ENCODE data around the gene TBL1XR1. TPM values are rescaled to one million over a fixed set of nuclear protein-coding genes. Genes with fewer than 3 reads are reported as not detected.

Gene TBL1XR1
- total and polyA plus RNA-seq, 2 of the 8 experiments (the other 6 are each of a cell fraction or from before 2014, with no cell fraction given) = 28.1 to 147 TPM

- CTCF ChIA-PET (ENCODE audit: partially characterized antibody) = no interaction called here
- Histone ChIP-seq H3K4me3 (ENCODE audit: extremely low read depth in 1 of 4, insufficient read depth in 2 of 4, low read depth in 3 of 4, low read length in 4 of 4) (no peak overlapping the region), H3K4me1 (replicated peaks in 1 of 4; ENCODE audit: control insufficient read depth in 3 of 4, insufficient read depth in 4 of 4, low read length in 3 of 4) (peaks cover 3 to 32% (median 16%) of the 10 kb centered on the region in 4 experiments), H2AK5ac (ENCODE audit: low read depth, low read length) (no peak overlapping the region), H3K56ac (replicated peaks; ENCODE audit: insufficient read length, low read depth, low read length) (no peak overlapping the region), H3K14ac (ENCODE audit: insufficient read length) (no peak overlapping the region), H3K79me2 (ENCODE audit: control insufficient read depth in 1 of 2, insufficient read depth in 2 of 2, low read length in 2 of 2) (peaks cover 6 to 100% of the 10 kb centered on the region in 2 experiments; a peak in 3 of 4 replicates), H3K9ac (replicated peaks in 1 of 4; ENCODE audit: extremely low read depth in 1 of 4, low read depth in 3 of 4, low read length in 3 of 4) (no peak overlapping the region; a peak in 1 of 7 replicates), H3K9me3 (ENCODE audit: insufficient read depth in 2 of 2, low read depth in 1 of 2, low read length in 1 of 2) (no peaks in the 10 kb centered on the region), H4K5ac (ENCODE audit: insufficient read length, low read depth, low read length) (no peak overlapping the region), H3K18ac (ENCODE audit: extremely low read depth, low read length) (no peak overlapping the region), H3K79me1 (ENCODE audit: low read depth, low read length) (peaks cover 5% of the 10 kb centered on the region; the same call in 1 of the 2 replicates), H2AFZ (ENCODE audit: low read length) (no peak overlapping the region), H2BK20ac (ENCODE audit: low read length) (no peak overlapping the region), H2BK15ac (ENCODE audit: low read length) (no peak overlapping the region), H3K4ac (replicated peaks; ENCODE audit: insufficient read length, low read depth, low read length) (no peak overlapping the region), H4K20me1 (replicated peaks in 1 of 2; ENCODE audit: control insufficient read depth in 1 of 2, insufficient read depth in 2 of 2, low read length in 2 of 2) (peaks cover 19 to 25% of the 10 kb centered on the region in 2 experiments), H3K4me2 (ENCODE audit: insufficient read depth in 1 of 2, low read depth in 2 of 2, low read length in 2 of 2) (no peak overlapping the region), H4K91ac (replicated peaks; ENCODE audit: insufficient read length, low read length) (no peak overlapping the region), H3K27me3 (replicated peaks in 1 of 4; ENCODE audit: control insufficient read depth in 3 of 4, extremely low read depth in 1 of 4, insufficient read depth in 3 of 4, low read length in 3 of 4) (no peaks in the 10 kb centered on the region), H4K8ac (ENCODE audit: extremely low read depth, insufficient read depth, low read length) (no peak overlapping the region), H2BK120ac (replicated peaks; ENCODE audit: low read depth, low read length) (no peak overlapping the region), H2BK12ac (ENCODE audit: low read depth, low read length) (no peak overlapping the region), H3K23ac (ENCODE audit: insufficient read length) (no peak overlapping the region), H3K36me3 (ENCODE audit: control insufficient read depth in 2 of 4, insufficient read depth in 4 of 4, low read length in 3 of 4) (no peaks in the 10 kb centered on the region), H3K27ac (ENCODE audit: low read depth, low read length) (no peak overlapping the region), H2BK5ac (ENCODE audit: low read depth, low read length) (no peak overlapping the region), H3K23me2 (ENCODE audit: low read depth, low read length) (no peaks in the 10 kb centered on the region)
- WGBS, 2 experiments (ENCODE audit: extremely low coverage in 1 of 2, insufficient coverage in 1 of 2, insufficient read length in 1 of 2, insufficient replicate concordance in 2 of 2, low coverage in 1 of 2, low lambda C conversion rate in 2 of 2, missing lambda C conversion rate in 1 of 2) = 76% methylated on average over 7 of the region's 7 CpGs; no CpG with 5 or more reads in 1 of the 2 experiments
- no peak for DNase-seq (ENCODE audit: low read depth in 1 of 2, low spot score in 2 of 2)
- POLR2A ChIA-PET (ENCODE audit: partially characterized antibody) = interaction anchor here (1.0 to 1.5 kb wide), 2 partner anchors 8 to 17 kb away, joined by 4 read pairs; no protein-coding TSS in a partner anchor
- FAIRE-seq = no peak
- TF ChIP-seq BCL11A (IDR thresholded peaks at IDR 0.05; ENCODE audit: low read depth in 2 of 2, low read length in 2 of 2) (no peak), CEBPB (IDR thresholded peaks at IDR 0.05; ENCODE audit: low read depth, low read length) (no peak), SIX5 (IDR thresholded peaks at IDR 0.05; ENCODE audit: low read depth, low read length) (no peak), CBX5 (IDR thresholded peaks at IDR 0.05; ENCODE audit: low read depth, low read length) (no peak), HDAC6 (IDR thresholded peaks at IDR 0.05; ENCODE audit: low read depth, low read length) (no peak), CHD2 (IDR thresholded peaks at IDR 0.05; ENCODE audit: low read length) (no peak), POU5F1 (IDR thresholded peaks at IDR 0.05; ENCODE audit: low read depth, low read length) (no peak), NRF1 (IDR thresholded peaks at IDR 0.05; ENCODE audit: low read depth, low read length) (no peak), RFX5 (IDR thresholded peaks at IDR 0.05; ENCODE audit: borderline replicate concordance, low read depth, low read length) (no peak), GABPA (IDR thresholded peaks at IDR 0.05; ENCODE audit: borderline replicate concordance, insufficient read depth, low read length) (no peak), SAP30 (IDR thresholded peaks at IDR 0.05; ENCODE audit: insufficient read depth, insufficient replicate concordance, low read length) (no peak), USF2 (IDR thresholded peaks at IDR 0.05; ENCODE audit: low read length) (no peak), ZNF274 (IDR thresholded peaks at IDR 0.05; ENCODE audit: borderline replicate concordance, extremely low read depth, low read length) (no peak), KDM5A (IDR thresholded peaks at IDR 0.05; ENCODE audit: low read length) (no peak)
Observed at GRCh38 chr3:177106184-177106583, 91.1 kb downstream of the TBL1XR1 start.

All from H1 (cell line).